KOPT-K1 (cell line): Measurements from ENCODE around the gene TEN1.

Experiments used
- H3K27ac ChIP-seq: fragments of 200-600 bp; sonication (generic); 2 replicates; pipeline ENCODE4 v1.5.1; 2016; ENCODE audit warnings: antibody characterized with exemption, mild to moderate bottlenecking, low read depth, low read length; ENCODE audit not compliant: poor library complexity, severe bottlenecking
- H3K36me3 ChIP-seq: fragments of 200-600 bp; sonication (generic); 2 replicates; pipeline ENCODE4 v1.5.1; 2017; ENCODE audit warnings: antibody characterized with exemption, mild to moderate bottlenecking, low read length, moderate library complexity; ENCODE audit not compliant: insufficient read depth
- H3K9me3 ChIP-seq: fragments of 200-600 bp; sonication (generic); 2 replicates; pipeline ENCODE4 v1.5.1; 2017; ENCODE audit warnings: antibody characterized with exemption, low read length, mild to moderate bottlenecking; ENCODE audit not compliant: insufficient read depth, poor library complexity, severe bottlenecking

Gene TEN1

GRCh38 chr17:76008630-76009425 is 29.8 kb downstream of the TEN1 start:
- H3K27ac ChIP-seq = no peak overlapping the region
- peaks cover 89% of the 10 kb centered on the region; the same call in 1 of the 2 replicates for H3K36me3 ChIP-seq

GRCh38 chr17:76009447-76009846 is 30.4 kb downstream of the TEN1 start:
- Histone ChIP-seq H3K9me3 (no peaks in the 10 kb centered on the region), H3K36me3 (peaks cover 87% of the 10 kb centered on the region; the same call in 1 of the 2 replicates), H3K27ac (no peak overlapping the region)

More at GRCh38 chr17:76008630-76009425, 29.8 kb downstream of the TEN1 start:
- H3K9me3 ChIP-seq = no peaks in the 10 kb centered on the region

- no peak overlapping the region for H3K27ac ChIP-seq
- no peaks in the 10 kb centered on the region for H3K9me3 ChIP-seq
- peaks cover 87% of the 10 kb centered on the region; the same call in 1 of the 2 replicates for H3K36me3 ChIP-seq
These were observed 31.1 kb downstream of the TEN1 start for GRCh38 chr17:76009969-76010661.

- no peak overlapping the region for H3K27ac ChIP-seq
- peaks cover 83% of the 10 kb centered on the region; the same call in 1 of the 2 replicates for H3K36me3 ChIP-seq
- no peaks in the 10 kb centered on the region for H3K9me3 ChIP-seq
These were observed 32.9 kb downstream of the TEN1 start for GRCh38 chr17:76011951-76012350.

GRCh38 chr17:76013377-76013932 is 34.4 kb downstream of the TEN1 start:
- H3K27ac ChIP-seq = peak overlapping the region; percentile 56
- H3K9me3 ChIP-seq = no peaks in the 10 kb centered on the region
- H3K36me3 ChIP-seq = peaks cover 82% of the 10 kb centered on the region; the same call in 1 of the 2 replicates

GRCh38 chr17:76014100-76014924 is 35.3 kb downstream of the TEN1 start:
- Histone ChIP-seq H3K27ac (peak overlapping the region; percentile 56), H3K36me3 (peaks cover 82% of the 10 kb centered on the region; the same call in 1 of the 2 replicates), H3K9me3 (no peaks in the 10 kb centered on the region)

GRCh38 chr17:76014925-76015261 is 35.9 kb downstream of the TEN1 start:
- peaks cover 82% of the 10 kb centered on the region; the same call in 1 of the 2 replicates for H3K36me3 ChIP-seq
- H3K27ac ChIP-seq = peak overlapping the region; percentile 56
- no peaks in the 10 kb centered on the region for H3K9me3 ChIP-seq

- no peaks in the 10 kb centered on the region for H3K9me3 ChIP-seq
- peaks cover 72% of the 10 kb centered on the region; the same call in 1 of the 2 replicates for H3K36me3 ChIP-seq
- H3K27ac ChIP-seq = no peak overlapping the region
These were observed 38.7 kb downstream of the TEN1 start for GRCh38 chr17:76017481-76018339.

- peaks cover 72% of the 10 kb centered on the region; the same call in 1 of the 2 replicates for H3K36me3 ChIP-seq
- no peaks in the 10 kb centered on the region for H3K9me3 ChIP-seq
- H3K27ac ChIP-seq = no peak overlapping the region
These were observed 39.3 kb downstream of the TEN1 start for GRCh38 chr17:76018340-76018680.

GRCh38 chr17:76018801-76019200 is 39.8 kb downstream of the TEN1 start:
- Histone ChIP-seq H3K27ac (no peak overlapping the region), H3K9me3 (no peaks in the 10 kb centered on the region), H3K36me3 (peaks cover 72% of the 10 kb centered on the region; the same call in 1 of the 2 replicates)

- H3K27ac ChIP-seq = peak overlapping the region; percentile 1
- no peaks in the 10 kb centered on the region for H3K9me3 ChIP-seq
- H3K36me3 ChIP-seq = peaks cover 68% of the 10 kb centered on the region; the same call in 1 of the 2 replicates
These were observed 40.9 kb downstream of the TEN1 start for GRCh38 chr17:76019833-76020467.

- Histone ChIP-seq H3K9me3 (no peaks in the 10 kb centered on the region), H3K27ac (peak overlapping the region; percentile 23)
These were observed 43.2 kb downstream of the TEN1 start for GRCh38 chr17:76022285-76022684.

GRCh38 chr17:76022973-76023899 is 44.2 kb downstream of the TEN1 start:
- peaks cover 46% of the 10 kb centered on the region; the same call in 1 of the 2 replicates for H3K36me3 ChIP-seq
- peak overlapping the region; percentile 23 for H3K27ac ChIP-seq
- no peaks in the 10 kb centered on the region for H3K9me3 ChIP-seq

More at GRCh38 chr17:76022285-76022684, 43.2 kb downstream of the TEN1 start:
- peaks cover 56% of the 10 kb centered on the region; the same call in 1 of the 2 replicates for H3K36me3 ChIP-seq
